B cell (primary cell): ENCODE data around the gene PIPOX.

Experiments used
- CTCF ChIP-seq: fragments of 200-600 bp; IDR thresholded peaks from one replicate; pipeline ENCODE4 v1.8.0; 2022; ENCODE audit warnings: antibody characterized with exemption, mild to moderate bottlenecking
- EZH2 ChIP-seq: IDR thresholded peaks from 2 replicates; pipeline ENCODE4 v1.6.1; 2012; ENCODE audit warnings: borderline replicate concordance, low read depth, mild to moderate bottlenecking, moderate library complexity, low read length; ENCODE audit not compliant: insufficient read depth, poor library complexity, severe bottlenecking

- TF ChIP-seq CTCF (no peak), EZH2 (no peak)
Observed at GRCh38 chr17:29019475-29020181, 23.3 kb upstream of the PIPOX start.
